CD4-positive, alpha-beta T cell treated with Interferon alpha-2 for 1 hour (primary cell): ENCODE data around the gene ST7L.
A peak's percentile ranks its signal among the peaks of the same experiment; 100 is the strongest.
"Not testable (repeated sequence)": the region's sequence is repeated elsewhere in the genome, so short reads cannot be mapped to it uniquely, and the experiment has no call there.

Source experiments
- DNase-seq, 2 donors: peaks; one replicate each; pipeline ENCODE4 v3.0.0-alpha.2; 2020 to 2022

ST7L gene

GRCh38 chr1:112513112-112513870 is 105.7 kb downstream of the ST7L start:
- no peak for DNase-seq

GRCh38 chr1:112511897-112512296 is 107.0 kb downstream of the ST7L start:
- DNase-seq = no peak

- DNase-seq = no peak
Measured at GRCh38 chr1:112510340-112510739, 108.6 kb downstream of the ST7L start.

GRCh38 chr1:112509660-112510178 is 109.2 kb downstream of the ST7L start:
- DNase-seq = no peak

- peak in 1 of 2 donors; percentile 17 for DNase-seq
Measured at GRCh38 chr1:112509005-112509659, 109.8 kb downstream of the ST7L start.

- peak; percentile 34 to 59 for DNase-seq
Measured at GRCh38 chr1:112508278-112509004, 110.5 kb downstream of the ST7L start, which contains the start of gene WNT2B. WNT2B (plus strand) TSS chr1:112508965; CDS start chr1:112509263, 298 bp downstream.

- peak in 1 of 2 donors; percentile 21 for DNase-seq
Measured at GRCh38 chr1:112507921-112508277, 111.0 kb downstream of the ST7L start.

GRCh38 chr1:112507336-112507735 is 111.6 kb downstream of the ST7L start:
- DNase-seq = no peak

GRCh38 chr1:112506731-112507130 is 112.2 kb downstream of the ST7L start:
- DNase-seq = no peak

- DNase-seq = no peak
Measured at GRCh38 chr1:112506306-112506705, 112.6 kb downstream of the ST7L start.

- DNase-seq = no peak
Measured at GRCh38 chr1:112505878-112506277, 113.1 kb downstream of the ST7L start.

- no peak for DNase-seq
Measured at GRCh38 chr1:112505400-112505785, 113.5 kb downstream of the ST7L start.

GRCh38 chr1:112504661-112505399 is 114.1 kb downstream of the ST7L start:
- DNase-seq = no peak

GRCh38 chr1:112504001-112504660 is 114.8 kb downstream of the ST7L start:
- DNase-seq = no peak

GRCh38 chr1:112502826-112503225 is 116.1 kb downstream of the ST7L start:
- DNase-seq = no peak

- DNase-seq = peak; percentile 47 to 60
Measured at GRCh38 chr1:112501810-112502641, 116.9 kb downstream of the ST7L start.

- DNase-seq = no peak
Measured at GRCh38 chr1:112496290-112496689, 122.7 kb downstream of the ST7L start.

GRCh38 chr1:112493351-112493750 is 125.6 kb downstream of the ST7L start:
- no peak for DNase-seq

- DNase-seq = no peak
Measured at GRCh38 chr1:112492076-112492475, 126.9 kb downstream of the ST7L start.

GRCh38 chr1:112488141-112488540 is 130.8 kb downstream of the ST7L start:
- no peak for DNase-seq

- not testable (repeated sequence) for DNase-seq
Measured at GRCh38 chr1:112487686-112488085, 131.3 kb downstream of the ST7L start.
